Cardiac septum (tissue), 1 donor: ENCODE data around the gene ARG2. TPM values are rescaled to one million over a fixed set of nuclear protein-coding genes. Genes with fewer than 3 reads are reported as not detected.
"Not testable (repeated sequence)": the region's sequence is repeated elsewhere in the genome, so short reads cannot be mapped to it uniquely, and the experiment has no call there.

Source experiments
- DNase-seq: peaks from one replicate; pipeline ENCODE4 v3.0.0-alpha.2; 2020; ENCODE audit warnings: low spot score
- intact Hi-C: fragments of 100-400 bp; cut with DNase I; formaldehyde crosslinking; loops from one replicate; pipeline ENCODE4 v1.14.0; 2022
- total RNA-seq: library from RNA; stranded (reverse); fragmentation: NEBNext Ultra II Directional; extraction: Animal tissue kit (Norgen Biotek cat#: 25700); gene quantifications from one replicate; pipeline ENCODE4 v1.2.1, GENCODE V29; 2021
- donor health status: DM: no; HTN: no; CAD: no.

The ARG2 gene
- total RNA-seq, 1 donor from 2014 or later, result 1.6 TPM

GRCh38 chr14:67626131-67626530 is 6.4 kb downstream of the ARG2 start:
- intact Hi-C loops, DNase-seq: not testable (repeated sequence)

DNA sequence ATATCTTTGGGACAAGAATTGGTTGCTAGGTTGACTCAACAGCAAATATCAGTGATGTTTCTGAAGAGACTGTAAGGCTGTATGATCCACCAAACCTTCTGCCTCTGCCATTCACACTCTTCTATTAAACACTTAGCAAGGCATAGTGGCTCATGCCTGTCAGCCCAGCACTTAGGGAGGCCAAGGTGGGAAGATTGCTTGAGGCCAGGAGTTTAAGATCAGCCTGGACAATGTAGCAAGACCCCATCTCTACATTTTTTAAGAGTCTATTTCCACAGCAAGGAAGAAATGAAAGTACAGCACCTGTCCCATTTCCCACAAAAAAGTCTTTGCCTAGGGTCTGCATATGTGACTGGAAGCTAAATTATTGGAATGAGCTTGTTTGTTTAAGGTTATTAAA is 7.8 kb downstream of the ARG2 start:
- intact Hi-C loops, result no loop called here

DNA sequence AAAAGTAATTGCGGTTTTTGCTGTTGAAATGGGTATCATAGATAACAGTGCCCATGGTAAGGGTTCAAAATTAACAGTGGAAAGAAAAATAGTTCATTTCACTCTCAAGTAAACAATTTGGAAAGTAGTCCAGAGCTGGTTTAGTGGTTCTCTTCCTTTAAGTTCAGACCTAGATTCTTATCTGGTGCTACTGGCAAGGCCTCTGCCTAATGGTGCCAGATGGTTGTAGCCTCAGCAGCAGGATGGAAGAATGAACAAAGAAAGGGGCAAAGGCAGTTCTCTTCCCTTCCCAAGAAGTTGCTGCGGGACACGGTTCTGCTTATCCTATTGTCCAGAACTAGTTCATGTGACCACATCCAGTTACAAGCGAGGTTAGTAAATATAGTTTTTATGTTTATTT is 10.5 kb downstream of the ARG2 start:
- no peak for DNase-seq
- intact Hi-C loops, result no loop called here

More for the DNA sequence above, 7.8 kb downstream of the ARG2 start:
- no peak for DNase-seq

DNA sequence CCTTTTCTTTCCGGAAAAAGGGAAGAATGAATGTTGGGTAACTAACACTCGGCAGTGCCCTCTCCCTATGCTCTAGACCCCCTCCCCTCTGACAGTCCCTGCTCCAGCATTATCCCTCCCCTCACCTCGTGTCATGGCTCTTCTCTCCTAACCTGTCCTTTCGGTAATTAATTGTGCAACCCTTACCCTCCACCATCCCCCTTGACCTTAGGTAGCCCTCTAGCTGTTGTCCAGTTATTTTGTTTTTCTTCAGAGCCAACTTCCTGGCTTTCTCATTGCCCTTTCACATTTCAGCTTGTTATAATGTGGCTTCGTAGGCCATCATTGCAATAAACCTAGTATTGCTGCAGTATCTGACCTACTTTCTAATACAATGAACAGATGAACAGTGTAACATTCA is 11.2 kb downstream of the ARG2 start:
- DNase-seq, result no peak
- intact Hi-C loops, result no loop called here

DNA sequence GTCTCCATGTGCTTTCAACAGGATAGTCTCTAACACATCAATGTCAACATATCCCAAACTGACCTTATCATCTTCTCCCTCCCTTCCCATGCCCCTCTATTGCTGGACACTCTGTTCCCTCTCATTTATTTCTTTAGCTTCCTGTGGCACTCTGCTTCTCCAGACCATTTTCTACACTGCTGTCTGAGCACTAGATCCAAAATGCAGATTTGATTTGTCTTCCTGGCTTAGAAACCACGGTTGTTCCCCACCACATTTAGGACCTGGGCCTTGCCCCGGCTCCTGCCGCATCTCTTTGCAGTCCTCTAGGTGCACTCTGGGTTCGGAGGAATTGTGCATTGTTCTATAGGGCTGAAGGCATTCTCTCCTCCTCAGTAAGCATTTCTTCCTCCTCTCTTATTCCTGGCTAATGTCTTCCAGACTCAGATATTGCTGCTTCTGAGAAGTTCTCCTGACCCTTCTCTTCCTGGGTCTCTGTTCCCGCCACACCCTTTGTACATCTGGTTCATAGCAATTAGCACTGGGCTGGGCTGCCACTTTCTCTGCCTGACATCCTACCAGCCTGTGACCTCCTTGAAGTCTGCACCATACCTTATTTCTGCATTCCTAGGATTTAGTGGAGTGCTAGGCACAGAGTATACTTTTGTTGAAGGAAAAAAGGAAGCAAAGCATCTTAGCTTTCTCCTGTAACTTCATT is 13.9 kb downstream of the ARG2 start:
- intact Hi-C loops, result no loop called here
- DNase-seq, result no peak

DNA sequence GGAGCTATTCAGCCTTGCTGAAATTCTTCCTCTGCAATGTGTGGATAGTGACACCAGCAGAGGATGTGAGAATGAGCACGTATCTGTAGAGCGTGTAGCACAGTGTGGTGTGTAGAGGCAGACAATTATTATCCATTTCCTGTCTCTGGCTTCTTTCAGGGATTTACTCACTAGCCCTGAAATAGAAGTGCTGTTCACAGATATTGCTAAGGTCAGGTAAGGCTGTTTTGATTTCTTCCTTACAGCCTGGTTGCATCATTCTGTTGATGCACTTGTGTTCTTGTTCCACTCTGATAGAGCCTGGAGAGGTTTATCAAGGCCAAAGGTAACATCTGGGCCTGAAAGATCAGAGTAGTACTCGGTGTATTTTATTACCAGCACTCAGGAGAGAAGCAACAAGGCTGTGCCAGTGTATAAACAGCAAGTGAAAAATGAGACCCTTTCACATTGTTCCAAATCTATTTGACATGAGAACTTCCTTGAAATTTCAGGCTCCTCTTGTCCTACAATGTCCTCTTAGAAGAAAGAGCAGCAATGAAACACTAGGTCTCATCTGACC is 16.7 kb downstream of the ARG2 start:
- no peak for DNase-seq
- intact Hi-C loops, result no loop called here

DNA sequence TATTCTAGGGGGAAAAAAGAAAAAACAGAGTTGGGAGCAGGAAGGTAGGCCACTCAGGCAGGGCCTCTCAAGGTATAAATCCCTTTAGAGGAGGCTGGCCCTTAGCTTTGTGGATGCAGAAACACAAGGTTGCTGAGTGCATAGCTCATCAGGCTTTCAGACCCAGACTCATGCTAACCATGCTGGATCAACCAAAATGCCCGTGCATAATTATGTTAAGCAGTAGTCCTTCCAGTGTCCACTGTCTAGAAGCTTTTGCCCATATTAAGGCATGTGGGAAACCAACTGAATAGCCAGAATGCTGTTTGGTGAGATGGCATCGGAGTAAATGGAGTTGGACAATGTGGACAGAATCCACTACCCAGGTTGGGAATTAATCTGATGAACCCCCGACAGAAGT is 18.9 kb downstream of the ARG2 start:
- no peak for DNase-seq
- intact Hi-C loops, result no loop called here

DNA sequence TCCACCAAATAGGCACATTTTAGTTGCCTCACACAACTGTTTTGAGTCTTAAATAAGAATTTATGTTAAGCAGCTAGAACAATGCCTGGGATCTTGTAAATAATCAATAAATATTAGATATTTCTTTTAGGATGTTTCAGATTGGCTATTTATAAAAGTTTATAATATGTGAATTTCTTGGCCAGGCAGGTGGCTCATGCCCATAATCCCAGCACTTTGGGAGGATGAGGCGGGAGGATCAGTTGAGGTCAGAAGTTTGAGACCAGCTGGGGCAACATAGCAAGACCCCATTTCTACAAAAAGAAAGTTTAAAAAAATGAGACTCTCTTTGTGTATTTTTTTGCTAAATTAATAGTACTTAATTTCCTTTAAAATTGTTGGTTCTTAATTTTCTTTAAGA is 21.8 kb downstream of the ARG2 start:
- no peak for DNase-seq
- intact Hi-C loops, result no loop called here

- intact Hi-C loops, result no loop called here
- no peak for DNase-seq
Observed at GRCh38 chr14:67641902-67642749, 22.4 kb downstream of the ARG2 start.

GRCh38 chr14:67643713-67644112 is 24.0 kb downstream of the ARG2 start:
- no peak for DNase-seq
- intact Hi-C loops, result no loop called here

DNA sequence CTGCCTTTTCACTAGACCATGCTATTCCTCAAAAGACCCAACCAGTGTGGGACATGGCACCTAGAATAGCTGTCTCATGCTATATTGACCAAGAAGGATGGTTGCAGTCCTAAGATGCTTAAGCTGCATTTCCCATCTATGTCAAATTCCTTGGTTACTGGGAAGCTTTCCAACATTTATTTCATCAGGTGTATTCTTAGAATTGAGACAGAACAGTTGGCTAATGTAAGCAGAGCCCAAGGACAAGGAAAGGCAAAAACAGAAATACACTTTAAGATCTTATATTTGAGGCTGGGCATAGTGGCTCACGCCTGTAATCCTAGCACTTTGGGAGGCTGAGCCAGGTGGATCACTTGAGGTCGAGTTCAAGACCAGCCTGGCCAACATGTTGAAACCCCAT is 24.7 kb downstream of the ARG2 start:
- no peak for DNase-seq
- intact Hi-C loops, result no loop called here

DNA sequence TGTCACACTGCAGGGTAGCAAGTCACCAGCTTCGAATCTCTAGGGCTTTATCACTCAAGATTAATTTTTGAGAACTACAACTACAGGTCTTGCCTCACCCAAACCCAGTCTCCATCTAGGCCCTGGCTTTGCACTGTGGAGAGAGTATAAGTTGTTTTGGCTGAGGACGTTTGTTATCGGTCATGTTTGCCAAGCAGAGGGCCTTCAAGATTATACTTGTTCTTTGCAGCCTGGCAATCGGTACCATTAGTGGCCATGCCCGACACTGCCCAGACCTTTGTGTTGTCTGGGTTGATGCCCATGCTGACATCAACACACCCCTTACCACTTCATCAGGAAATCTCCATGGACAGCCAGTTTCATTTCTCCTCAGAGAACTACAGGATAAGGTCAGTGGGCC is 25.7 kb downstream of the ARG2 start:
- intact Hi-C loops, result no loop called here
- DNase-seq, result no peak

- intact Hi-C loops, result no loop called here
- no peak for DNase-seq
Observed at GRCh38 chr14:67646131-67646530, 26.4 kb downstream of the ARG2 start.

- no peak for DNase-seq
Observed at GRCh38 chr14:67650151-67650550, 30.4 kb downstream of the ARG2 start.

GRCh38 chr14:67650694-67651093 is 31.0 kb downstream of the ARG2 start:
- intact Hi-C loops, result no loop called here

More at GRCh38 chr14:67650151-67650550, 30.4 kb downstream of the ARG2 start:
- intact Hi-C loops, result no loop called here

DNA sequence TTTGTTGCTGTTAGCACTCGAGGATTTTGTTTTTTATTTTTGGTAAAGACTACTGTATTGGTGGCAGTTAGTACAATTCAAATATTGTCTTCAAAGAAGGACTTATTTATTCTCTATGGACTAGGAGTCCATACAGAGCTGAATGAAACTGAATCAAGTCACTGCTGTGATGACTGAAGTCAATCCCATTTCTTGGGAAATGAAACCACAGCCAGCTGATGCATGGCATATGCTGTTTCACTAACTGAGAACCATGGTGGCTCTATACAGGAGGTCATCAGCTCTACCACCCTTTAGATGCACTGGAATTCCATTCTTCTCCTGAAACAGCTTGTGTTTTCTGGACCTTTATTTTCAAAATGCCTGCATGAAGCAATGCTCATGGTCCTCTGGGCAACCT is 32.5 kb downstream of the ARG2 start:
- intact Hi-C loops, result no loop called here
- no peak for DNase-seq

More at GRCh38 chr14:67650694-67651093, 31.0 kb downstream of the ARG2 start:
- no peak for DNase-seq

DNA sequence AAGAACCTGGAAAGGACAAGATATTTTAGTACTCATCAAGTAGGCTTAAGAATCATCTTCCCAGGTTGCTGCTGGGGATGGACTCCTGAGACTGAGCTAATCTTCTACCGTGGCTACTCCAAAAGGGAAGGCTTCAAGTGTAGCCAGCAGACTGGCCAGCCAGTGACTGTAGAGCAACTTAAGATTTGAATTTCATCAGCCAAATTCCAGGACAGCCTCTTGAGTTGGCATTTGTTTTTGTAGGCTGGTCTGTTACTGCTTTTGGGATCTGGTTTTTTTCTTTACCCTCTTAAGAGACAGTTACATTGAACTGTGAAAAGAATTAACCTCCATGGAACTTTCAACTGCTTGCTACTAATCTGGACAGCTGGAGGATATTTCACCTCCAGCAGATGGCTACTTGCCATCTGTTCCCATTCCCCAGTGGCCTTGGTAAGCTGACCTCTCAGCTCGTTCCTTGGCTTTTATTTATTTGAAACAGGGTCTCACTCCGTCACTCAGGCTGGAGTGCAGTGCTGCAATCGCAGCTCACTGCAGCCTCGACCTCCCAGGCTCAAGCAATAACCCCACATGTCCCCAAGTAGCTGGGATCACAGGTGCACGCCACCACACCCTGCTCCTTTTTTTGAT is 34.0 kb downstream of the ARG2 start:
- no peak for DNase-seq
- intact Hi-C loops, result no loop called here

- no peak for DNase-seq
- intact Hi-C loops, result no loop called here
Observed at GRCh38 chr14:67663633-67664032, 43.9 kb downstream of the ARG2 start.

GRCh38 chr14:67665868-67666267 is 46.1 kb downstream of the ARG2 start:
- no peak for DNase-seq
- intact Hi-C loops, result loop anchor here (1.0 kb wide), 1 partner anchor 47 kb away; the partner anchor contains the start of gene ARG2
